MM.1S (cell line): ENCODE results near the gene MEF2C.

Experiments used
- CTCF ChIP-seq: fragments of 300-600 bp; sonication (generic); IDR thresholded peaks from 2 replicates; pipeline ENCODE4 v1.5.1; 2016; ENCODE audit warnings: antibody characterized with exemption, low read length, mixed read lengths
- EZH2 ChIP-seq: fragments of 300-600 bp; sonication (generic); optimal IDR thresholded peaks from 2 replicates; pipeline ENCODE3; 2017; ENCODE audit warnings: low read depth, mild to moderate bottlenecking, antibody characterized with exemption, low read length, mixed read lengths

- TF ChIP-seq EZH2, result no peak
- TF ChIP-seq CTCF, result no peak
These were observed 163.6 kb downstream of the MEF2C start for GRCh38 chr5:88719434-88719833.
